Measurements from ENCODE around the gene CD38.

Gene CD38

DNA sequence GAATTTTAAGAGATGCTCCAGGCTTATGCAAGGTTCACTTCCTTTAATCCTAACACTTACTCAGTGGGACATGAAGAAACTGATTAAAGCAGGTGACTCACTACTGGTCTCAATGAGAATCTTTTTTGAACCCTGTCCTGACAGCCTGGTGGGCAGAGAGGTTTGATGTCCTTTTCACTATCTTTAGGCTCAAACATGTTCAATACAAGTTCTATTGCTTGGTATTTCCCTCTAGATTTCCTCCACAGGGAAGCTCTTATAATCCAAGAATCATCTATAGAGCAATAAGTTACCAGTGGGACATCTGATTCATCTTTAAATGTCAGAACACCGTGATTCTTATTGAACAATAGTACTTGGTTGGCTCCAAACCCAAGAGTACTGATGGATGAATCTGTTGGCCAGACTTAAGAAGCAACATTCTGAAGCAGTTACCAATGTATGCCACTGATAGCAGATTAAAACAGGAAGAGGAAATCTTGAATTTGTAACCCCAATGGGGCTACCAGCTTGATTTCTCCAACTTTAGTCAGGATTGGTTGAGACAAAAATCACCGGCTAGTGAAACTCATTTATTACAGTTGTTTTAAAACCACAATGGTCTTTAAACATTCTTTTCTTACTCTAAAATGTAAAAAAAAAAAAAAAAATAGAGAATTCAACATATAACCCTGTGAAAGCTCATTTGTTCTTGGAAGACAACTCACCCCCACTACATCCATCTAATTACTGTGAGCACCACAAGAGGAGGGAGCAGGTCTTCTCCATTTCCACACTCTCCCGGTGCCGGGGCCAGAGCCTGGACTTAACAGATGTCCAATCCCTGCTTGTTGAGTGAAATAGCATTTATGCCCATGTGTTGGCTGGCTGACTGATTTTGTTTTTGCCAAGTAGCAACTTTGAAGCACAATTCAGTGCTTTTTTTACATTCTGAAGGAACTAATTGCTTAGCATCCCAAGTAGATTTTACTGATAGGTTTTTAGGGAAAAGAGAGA lies 117.1 kb downstream of the CD38 start:
- DNase-seq (ENCODE audit: low read depth in 2 of 2, low spot score in 1 of 2) = no peak

DNA sequence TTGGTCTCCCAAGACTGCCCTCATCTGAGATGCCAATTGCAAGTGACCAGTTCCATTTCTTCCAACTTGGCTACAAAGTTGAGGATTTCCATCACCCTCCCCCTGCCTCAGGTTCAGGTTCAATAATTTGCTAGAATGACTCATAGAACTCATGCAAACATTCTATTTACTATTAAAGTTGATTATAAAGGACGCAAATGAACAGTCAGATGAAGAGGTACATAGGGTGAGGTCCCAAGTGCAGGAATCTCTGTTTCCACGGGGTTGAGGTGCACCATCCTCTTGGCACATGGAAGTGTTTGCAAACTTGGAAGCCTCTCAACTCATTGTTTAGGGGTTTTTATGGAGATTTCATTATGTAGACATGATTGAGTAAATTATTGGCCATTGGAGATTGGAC lies 119.4 kb downstream of the CD38 start:
- DNase-seq (ENCODE audit: low read depth in 2 of 2, low spot score in 1 of 2) = no peak

DNA sequence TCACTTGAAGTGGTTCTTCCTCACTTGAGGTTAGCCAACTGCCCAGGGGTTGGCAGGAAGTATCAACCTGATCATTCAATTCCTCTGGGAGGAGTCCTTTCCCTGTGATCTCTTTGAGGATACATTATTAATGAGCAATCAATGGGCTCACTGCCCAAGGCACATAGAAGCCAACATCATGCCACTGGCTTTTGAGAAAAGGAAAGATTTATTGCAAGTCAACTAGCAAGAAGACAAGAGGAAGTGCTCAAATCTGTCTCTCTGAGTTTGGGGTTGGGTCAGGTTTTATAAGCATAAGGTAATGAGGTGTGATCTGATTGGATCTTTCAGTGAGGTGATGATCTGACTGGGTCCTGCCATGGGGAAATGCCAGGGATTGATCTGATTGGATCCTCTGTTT lies 120.8 kb downstream of the CD38 start:
- DNase-seq (ENCODE audit: low read depth in 2 of 2, low spot score in 1 of 2) = no peak

DNA sequence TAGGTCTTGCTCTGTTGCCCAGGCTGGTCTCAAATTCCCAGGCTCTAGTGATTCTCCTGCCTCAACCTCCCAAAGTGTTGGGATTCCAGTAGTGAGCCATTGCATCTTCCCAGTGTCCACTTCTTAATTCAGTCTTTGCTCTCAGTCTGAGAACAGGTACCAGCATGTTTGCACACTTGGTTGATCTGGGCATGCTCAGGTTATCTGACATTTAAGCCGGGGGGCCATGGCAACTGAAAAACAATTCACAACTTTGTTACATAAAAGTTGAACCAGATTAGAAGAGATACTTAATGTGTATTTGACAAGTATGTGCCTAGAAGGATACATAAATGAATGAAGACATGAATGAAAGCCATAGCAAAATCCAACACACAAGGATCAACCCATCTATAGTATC lies 121.4 kb downstream of the CD38 start:
- DNase-seq (ENCODE audit: low read depth in 2 of 2, low spot score in 1 of 2) = no peak

DNA sequence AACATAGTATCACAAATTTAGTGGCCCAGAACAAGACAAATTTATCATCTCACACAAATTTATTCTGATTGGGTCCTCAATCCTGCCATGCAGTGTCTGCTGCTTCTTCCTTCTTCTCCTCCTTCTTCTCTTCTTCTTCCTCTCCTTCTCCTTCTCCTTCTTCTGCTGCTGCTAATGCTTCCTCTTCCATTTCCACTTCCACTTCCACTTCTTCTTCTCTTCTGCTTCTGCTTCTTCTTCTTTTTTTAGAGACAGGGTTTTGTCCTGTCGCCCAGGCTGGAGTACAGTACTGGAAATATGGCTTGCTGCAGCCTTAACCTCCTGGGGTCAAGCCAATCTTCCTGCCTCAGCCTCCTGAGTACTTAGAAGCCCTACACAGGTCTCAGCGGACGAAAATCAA lies 122.9 kb downstream of the CD38 start:
- no peak for DNase-seq (ENCODE audit: low read depth in 2 of 2, low spot score in 1 of 2)

DNA sequence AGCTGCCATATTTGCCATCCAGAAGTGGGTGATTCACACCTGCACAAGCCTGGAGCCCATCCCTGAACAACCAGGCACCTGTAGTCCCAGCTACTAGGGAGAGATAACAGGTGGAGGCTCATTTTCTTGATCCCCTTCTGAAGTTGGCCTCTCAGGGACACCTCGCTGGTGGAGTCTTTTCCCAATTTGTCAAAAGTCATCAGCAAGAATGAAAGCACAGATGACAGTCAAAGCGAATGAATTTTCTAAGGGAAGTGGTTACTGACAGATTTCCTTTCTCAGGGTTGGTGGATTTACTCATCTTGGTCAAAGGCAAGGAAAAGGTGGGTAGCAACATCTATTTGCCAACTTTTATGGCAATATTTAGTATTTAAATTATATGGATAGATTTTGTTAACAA lies 123.9 kb downstream of the CD38 start:
- DNase-seq (ENCODE audit: low read depth in 2 of 2, low spot score in 1 of 2) = no peak

DNA sequence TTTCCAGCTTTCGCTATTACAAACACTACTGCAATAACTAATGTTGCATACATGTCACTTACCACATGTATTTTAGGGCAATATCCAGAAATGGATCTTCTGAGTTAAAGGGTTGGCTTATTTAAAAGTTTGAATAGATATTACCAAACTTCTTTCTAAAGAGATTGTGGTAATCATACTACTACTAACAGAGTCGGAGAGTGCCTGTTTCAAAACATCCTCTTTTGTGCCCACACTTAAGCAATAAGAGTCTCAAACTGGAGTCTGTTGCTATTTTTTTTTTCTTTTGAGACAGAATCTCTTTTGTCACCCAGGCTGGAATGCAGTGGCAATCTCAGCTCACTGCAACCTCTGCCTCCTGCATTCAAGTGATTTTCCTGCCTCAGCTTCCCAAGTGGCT lies 124.6 kb downstream of the CD38 start:
- DNase-seq (ENCODE audit: low read depth in 2 of 2, low spot score in 1 of 2) = no peak

All from stimulated activated CD8-positive, alpha-beta memory T cell treated with anti-CD3 and anti-CD28 coated beads, Interleukin-4, amount 100 ng/mL, for 4 hours (primary cell).